Colonic mucosa (tissue), 4 donors: ENCODE data around the gene C5orf22. TPM values are rescaled to one million over a fixed set of nuclear protein-coding genes. Genes with fewer than 3 reads are reported as not detected.
"Not testable (repeated sequence)": the region's sequence is repeated elsewhere in the genome, so short reads cannot be mapped to it uniquely, and the experiment has no call there.

Experiments
- DNase-seq: peaks from one replicate; pipeline ENCODE4 v3.0.0-alpha.2; 2020
- H3K27ac ChIP-seq: fragments of 200-600 bp; one replicate; pipeline ENCODE4 v1.8.0; 2021
- H3K27me3 ChIP-seq: fragments of 200-600 bp; one replicate; pipeline ENCODE4 v1.8.0; 2021
- H3K36me3 ChIP-seq: fragments of 200-600 bp; one replicate; pipeline ENCODE4 v1.8.0; 2021
- H3K4me1 ChIP-seq: fragments of 200-600 bp; one replicate; pipeline ENCODE4 v1.8.0; 2021; ENCODE audit warnings: mild to moderate bottlenecking
- H3K4me3 ChIP-seq: fragments of 200-600 bp; one replicate; pipeline ENCODE4 v1.8.0; 2021
- H3K9ac ChIP-seq, 2 donors: one replicate each; pipeline ENCODE4 v1.7.0; 2013; ENCODE audit warnings: control low read depth in 2 of 2, low read depth in 2 of 2, low read length in 2 of 2
- H3K9me3 ChIP-seq: fragments of 200-600 bp; one replicate; pipeline ENCODE4 v1.8.0; 2021
- CTCF ChIP-seq: fragments of 200-600 bp; IDR thresholded peaks from one replicate; pipeline ENCODE4 v1.8.0; 2022; ENCODE audit warnings: antibody characterized with exemption, mild to moderate bottlenecking
- intact Hi-C: fragments of 100-400 bp; cut with DNase I; formaldehyde crosslinking; loops from one replicate; pipeline ENCODE4 v1.14.1; 2022
- total RNA-seq, 2 donors: library from RNA; stranded (reverse); fragmentation: NEBNext Ultra II Directional in 1 of 2; extraction: Animal tissue kit (Norgen Biotek cat#: 25700) in 1 of 2; gene quantifications; one replicate each; pipeline ENCODE4 v1.2.1, GENCODE V29; 2021
- donor health status: healthy.
- donor health status: DM: no; HTN: no; CAD: no.
- donor health status: DM: no; HTN: no; CAD: no.

C5orf22 gene
- total RNA-seq, 2 donors from 2014 or later = 24.0 to 27.4 TPM

GRCh38 chr5:31534527-31535046 lies 2.5 kb downstream of the C5orf22 start:
- Histone ChIP-seq H3K4me3 (no peak overlapping the region), H3K36me3 (peaks cover 9% of the 10 kb centered on the region), H3K9me3 (no peaks in the 10 kb centered on the region), H3K9ac (no peak overlapping the region), H3K4me1 (peaks cover 5% of the 10 kb centered on the region), H3K27ac (no peak overlapping the region), H3K27me3 (no peaks in the 10 kb centered on the region)
- no peak for DNase-seq
- TF ChIP-seq CTCF = no peak
- intact Hi-C loops = no loop called here

GRCh38 chr5:31536873-31537272 lies 4.8 kb downstream of the C5orf22 start:
- no peak for DNase-seq
- H3K36me3 ChIP-seq = peaks cover 9% of the 10 kb centered on the region
- intact Hi-C loops = no loop called here
- no peak overlapping the region for H3K9ac ChIP-seq
- no peak overlapping the region for H3K4me3 ChIP-seq
- TF ChIP-seq CTCF = no peak
- H3K4me1 ChIP-seq = peaks cover 5% of the 10 kb centered on the region
- no peaks in the 10 kb centered on the region for H3K27me3 ChIP-seq
- no peak overlapping the region for H3K27ac ChIP-seq
- H3K9me3 ChIP-seq = no peaks in the 10 kb centered on the region

GRCh38 chr5:31537349-31537748 lies 5.2 kb downstream of the C5orf22 start:
- Histone ChIP-seq H3K27ac (no peak overlapping the region), H3K4me3 (no peak overlapping the region), H3K9me3 (no peaks in the 10 kb centered on the region), H3K27me3 (no peaks in the 10 kb centered on the region), H3K36me3 (peaks cover 9% of the 10 kb centered on the region), H3K4me1 (peaks cover 5% of the 10 kb centered on the region), H3K9ac (no peak overlapping the region)
- intact Hi-C loops = no loop called here
- no peak for DNase-seq
- no peak for TF ChIP-seq CTCF

GRCh38 chr5:31537851-31538250 lies 5.8 kb downstream of the C5orf22 start:
- peaks cover 5% of the 10 kb centered on the region for H3K4me1 ChIP-seq
- intact Hi-C loops = no loop called here
- DNase-seq = no peak
- TF ChIP-seq CTCF = no peak
- H3K27me3 ChIP-seq = no peaks in the 10 kb centered on the region
- peaks cover 9% of the 10 kb centered on the region for H3K36me3 ChIP-seq
- H3K4me3 ChIP-seq = no peak overlapping the region
- no peaks in the 10 kb centered on the region for H3K9me3 ChIP-seq
- H3K27ac ChIP-seq = no peak overlapping the region
- no peak overlapping the region for H3K9ac ChIP-seq

- H3K27me3 ChIP-seq, intact Hi-C loops, H3K4me3 ChIP-seq, H3K4me1 ChIP-seq, H3K27ac ChIP-seq, H3K36me3 ChIP-seq, H3K9me3 ChIP-seq, H3K9ac ChIP-seq, DNase-seq: not testable (repeated sequence)
These were observed 17.0 kb downstream of the C5orf22 start for GRCh38 chr5:31549114-31549513.

- Histone ChIP-seq H3K4me1 (no peaks in the 10 kb centered on the region), H3K4me3 (no peak overlapping the region), H3K27ac (no peak overlapping the region), H3K27me3 (no peaks in the 10 kb centered on the region), H3K9me3 (no peaks in the 10 kb centered on the region), H3K36me3 (no peaks in the 10 kb centered on the region), H3K9ac (no peak overlapping the region)
- DNase-seq = no peak
- intact Hi-C loops = no loop called here
- TF ChIP-seq CTCF = no peak
These were observed 19.8 kb downstream of the C5orf22 start for GRCh38 chr5:31551878-31552277.
